ENCODE data around the gene DTNB. TPM values are rescaled to one million over a fixed set of nuclear protein-coding genes. Genes with fewer than 3 reads are reported as not detected.
A peak's percentile ranks its signal among the peaks of the same experiment; 100 is the strongest.

The DTNB gene
- total RNA-seq, 4 donors from 2014 or later: 2.2 to 7.8 (median 3.9) TPM

DNA sequence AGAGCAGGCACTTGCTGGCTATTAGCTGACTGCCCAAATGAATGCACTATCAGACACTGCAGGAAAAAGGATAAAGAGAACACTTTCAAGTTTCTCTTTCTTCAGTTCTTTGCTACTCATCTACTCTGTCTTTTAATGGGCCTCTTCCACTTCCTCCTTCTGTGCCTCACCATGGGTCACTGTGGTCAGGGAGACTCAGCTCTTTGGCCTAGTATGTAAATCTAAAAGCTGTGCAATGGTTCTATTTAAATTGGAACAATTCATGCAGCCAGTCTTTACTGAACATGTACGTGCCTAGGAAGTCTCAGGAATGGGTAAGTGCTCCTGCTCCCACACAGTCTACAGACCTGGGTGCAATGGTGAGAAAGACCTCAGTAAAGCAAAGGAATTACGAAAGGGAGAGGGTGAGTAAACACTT lies 252.5 kb downstream of the DTNB start:
- Histone ChIP-seq H3K4me1 (peaks cover 0 to 24% (median 14%) of the 10 kb centered on the region in 4 donors), H3K27ac (peak overlapping the region; percentile 67 to 79 (median 72)), H3K4me3 (no peak overlapping the region), H3K27me3 (no peaks in the 10 kb centered on the region), H3K9me3 (no peaks in the 10 kb centered on the region), H3K36me3 (no peaks in the 10 kb centered on the region)
- peak; percentile 42 for DNase-seq
- TF ChIP-seq, protein P1, sequence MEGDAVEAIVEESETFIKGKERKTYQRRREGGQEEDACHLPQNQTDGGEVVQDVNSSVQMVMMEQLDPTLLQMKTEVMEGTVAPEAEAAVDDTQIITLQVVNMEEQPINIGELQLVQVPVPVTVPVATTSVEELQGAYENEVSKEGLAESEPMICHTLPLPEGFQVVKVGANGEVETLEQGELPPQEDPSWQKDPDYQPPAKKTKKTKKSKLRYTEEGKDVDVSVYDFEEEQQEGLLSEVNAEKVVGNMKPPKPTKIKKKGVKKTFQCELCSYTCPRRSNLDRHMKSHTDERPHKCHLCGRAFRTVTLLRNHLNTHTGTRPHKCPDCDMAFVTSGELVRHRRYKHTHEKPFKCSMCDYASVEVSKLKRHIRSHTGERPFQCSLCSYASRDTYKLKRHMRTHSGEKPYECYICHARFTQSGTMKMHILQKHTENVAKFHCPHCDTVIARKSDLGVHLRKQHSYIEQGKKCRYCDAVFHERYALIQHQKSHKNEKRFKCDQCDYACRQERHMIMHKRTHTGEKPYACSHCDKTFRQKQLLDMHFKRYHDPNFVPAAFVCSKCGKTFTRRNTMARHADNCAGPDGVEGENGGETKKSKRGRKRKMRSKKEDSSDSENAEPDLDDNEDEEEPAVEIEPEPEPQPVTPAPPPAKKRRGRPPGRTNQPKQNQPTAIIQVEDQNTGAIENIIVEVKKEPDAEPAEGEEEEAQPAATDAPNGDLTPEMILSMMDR (IDR thresholded peaks at IDR 0.05): no peak
- TF ChIP-seq EP300 (IDR thresholded peaks at IDR 0.05; ENCODE audit: low read depth): no peak
- no peak for TF ChIP-seq POLR2A (IDR thresholded peaks at IDR 0.05)
- peak in 1 of 3 donors; percentile 4 for TF ChIP-seq POLR2AphosphoS5 (IDR thresholded peaks at IDR 0.05)
- in situ Hi-C loops (cut with MboI; ENCODE audit: low pct_ligation_motif_present in 1 of 4, low pct_unique_long_range_greater_than_20kb in 1 of 4, low sequenced_read_pairs in 3 of 4) (no loop called here), intact Hi-C loops (cut with DNase I; ENCODE audit: low total_unique reads) (loop anchor here (1.0 kb wide), 1 partner anchor 28 kb away; no protein-coding TSS in a partner anchor)
- WGBS, 2 donors (ENCODE audit: low coverage in 1 of 2): 32 to 43% methylated on average over 2 of the region's 2 CpGs

DNA sequence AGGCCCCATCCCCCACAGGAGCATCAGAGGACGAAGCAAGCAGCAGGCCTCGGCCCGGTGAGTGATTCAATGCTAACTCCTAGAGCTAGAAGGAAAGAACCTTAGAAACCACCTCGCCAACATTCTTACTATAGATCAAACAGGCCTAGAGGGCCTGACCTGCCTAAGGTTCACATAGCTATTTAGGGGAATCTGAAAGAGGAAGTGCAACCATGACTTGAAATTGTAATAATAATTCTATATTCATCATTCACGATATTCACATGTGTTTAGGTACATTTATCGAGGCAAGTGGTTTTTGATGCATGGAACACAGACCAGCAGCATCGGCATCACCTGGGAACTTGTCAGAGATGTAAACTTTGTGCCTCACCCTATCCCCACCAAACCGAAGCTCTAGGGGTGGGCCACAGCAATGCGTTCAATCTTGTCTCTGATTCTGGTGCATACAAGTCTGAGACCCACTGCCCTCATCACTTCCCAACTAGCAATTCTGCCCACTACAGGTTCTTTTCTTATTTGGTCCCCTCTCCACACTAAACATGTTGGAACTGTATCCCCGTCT lies 253.6 kb downstream of the DTNB start:
- intact Hi-C loops (cut with DNase I; ENCODE audit: low total_unique reads) (loop anchor here (1.0 kb wide), 1 partner anchor 30 kb away; no protein-coding TSS in a partner anchor), in situ Hi-C loops (cut with MboI; ENCODE audit: low pct_ligation_motif_present in 1 of 4, low pct_unique_long_range_greater_than_20kb in 1 of 4, low sequenced_read_pairs in 3 of 4) (no loop called here)
- TF ChIP-seq POLR2AphosphoS5 (IDR thresholded peaks at IDR 0.05): peak in 1 of 3 donors; percentile 9
- no peak for TF ChIP-seq EP300 (IDR thresholded peaks at IDR 0.05; ENCODE audit: low read depth)
- TF ChIP-seq, protein P1 (IDR thresholded peaks at IDR 0.05): no peak
- no peak for TF ChIP-seq POLR2A (IDR thresholded peaks at IDR 0.05)
- Histone ChIP-seq H3K27me3 (no peaks in the 10 kb centered on the region), H3K36me3 (no peaks in the 10 kb centered on the region), H3K4me3 (no peak overlapping the region), H3K27ac (peak overlapping the region in 2 of 4 donors; percentile 36 to 50), H3K4me1 (peaks cover 0 to 24% (median 14%) of the 10 kb centered on the region in 4 donors), H3K9me3 (no peaks in the 10 kb centered on the region)
- DNase-seq: peak; percentile 56
- 83 to 89% methylated on average over 10 of the region's 10 CpGs for WGBS, 2 donors (ENCODE audit: low coverage in 1 of 2)

DNA sequence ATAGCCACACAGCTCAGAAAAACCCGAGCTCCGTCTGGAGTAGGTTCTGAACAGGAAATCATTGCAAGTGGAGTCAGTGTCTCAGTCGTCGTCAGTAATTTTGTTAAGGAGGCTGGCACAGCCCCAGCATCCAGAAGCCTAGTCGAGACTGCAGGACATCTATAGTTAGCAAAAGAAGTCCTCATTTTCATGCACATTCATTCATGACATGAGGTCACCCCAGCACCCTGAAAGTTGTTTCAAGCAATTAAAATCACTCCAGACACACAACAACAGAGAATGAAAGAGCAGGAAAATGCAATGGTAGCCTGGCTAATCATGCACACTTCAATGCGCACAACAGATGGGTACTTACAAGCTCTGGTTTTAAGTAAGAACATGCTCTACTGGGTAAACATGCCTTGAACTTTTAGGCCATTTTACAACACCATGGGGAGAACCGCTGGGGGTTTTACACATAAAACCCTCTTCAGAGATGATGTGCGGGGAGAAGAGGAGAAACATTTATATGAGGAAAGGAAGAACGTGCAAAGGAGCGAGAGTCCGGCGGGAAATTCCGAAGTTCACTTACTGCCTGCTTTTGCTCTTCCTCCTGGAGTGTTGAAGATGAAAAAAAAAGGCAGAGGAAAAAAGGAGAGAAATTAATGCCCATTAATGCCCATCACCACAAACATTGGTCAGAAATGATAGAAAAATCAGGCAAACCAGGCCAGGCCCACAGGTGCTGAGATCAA lies 254.3 kb downstream of the DTNB start:
- H3K27me3 ChIP-seq: no peaks in the 10 kb centered on the region
- 75 to 81% methylated on average over 12 to 13 of the region's 13 CpGs for WGBS, 2 donors (ENCODE audit: low coverage in 1 of 2)
- peaks cover 0 to 24% (median 14%) of the 10 kb centered on the region in 4 donors for H3K4me1 ChIP-seq
- TF ChIP-seq, protein P1 (IDR thresholded peaks at IDR 0.05): no peak
- no peak for TF ChIP-seq POLR2AphosphoS5 (IDR thresholded peaks at IDR 0.05)
- no peak for TF ChIP-seq EP300 (IDR thresholded peaks at IDR 0.05; ENCODE audit: low read depth)
- TF ChIP-seq POLR2A (IDR thresholded peaks at IDR 0.05): no peak
- no peaks in the 10 kb centered on the region for H3K36me3 ChIP-seq
- DNase-seq: no peak
- in situ Hi-C loops (cut with MboI; ENCODE audit: low pct_ligation_motif_present in 1 of 4, low pct_unique_long_range_greater_than_20kb in 1 of 4, low sequenced_read_pairs in 3 of 4) (no loop called here), intact Hi-C loops (cut with DNase I; ENCODE audit: low total_unique reads) (no loop called here)
- H3K9me3 ChIP-seq: no peaks in the 10 kb centered on the region
- H3K27ac ChIP-seq: peak overlapping the region in 2 of 4 donors; percentile 36 to 50
- H3K4me3 ChIP-seq: no peak overlapping the region

DNA sequence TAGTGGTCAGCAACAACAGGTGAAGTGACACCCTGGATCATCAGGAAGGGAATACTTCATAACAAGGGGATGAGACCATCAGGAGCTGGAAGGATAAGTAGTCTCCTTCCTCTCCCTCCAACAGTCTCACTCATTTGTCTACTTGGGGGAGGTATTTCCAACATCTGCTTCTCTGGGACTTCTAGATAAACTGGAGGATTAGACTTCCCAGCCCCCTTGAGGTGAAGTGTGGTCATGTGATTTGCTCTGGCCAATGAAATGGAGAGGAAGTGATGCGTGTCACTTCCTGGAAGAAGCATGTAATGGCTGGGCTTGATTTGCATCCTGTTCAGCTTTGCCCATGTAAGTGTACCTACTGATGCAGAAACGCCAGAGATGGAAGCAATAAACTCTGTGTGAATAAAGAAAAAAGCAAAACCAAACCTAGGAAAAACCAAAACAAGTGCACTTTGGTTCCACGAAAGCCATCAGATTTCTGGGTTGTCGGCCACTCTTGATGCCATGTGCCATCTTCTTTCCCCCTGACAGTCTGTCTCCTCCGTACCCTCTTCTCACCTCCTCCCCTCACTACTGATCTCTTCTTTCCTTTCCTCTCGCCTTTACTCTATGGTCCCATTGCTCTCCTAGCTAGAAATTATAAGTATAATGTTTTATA lies 255.5 kb downstream of the DTNB start:
- no peaks in the 10 kb centered on the region for H3K36me3 ChIP-seq
- intact Hi-C loops (cut with DNase I; ENCODE audit: low total_unique reads) (no loop called here), in situ Hi-C loops (cut with MboI; ENCODE audit: low pct_ligation_motif_present in 1 of 4, low pct_unique_long_range_greater_than_20kb in 1 of 4, low sequenced_read_pairs in 3 of 4) (no loop called here)
- H3K4me3 ChIP-seq: no peak overlapping the region
- 88 to 92% methylated on average over 5 to 6 of the region's 6 CpGs for WGBS, 2 donors (ENCODE audit: low coverage in 1 of 2)
- H3K27me3 ChIP-seq: no peaks in the 10 kb centered on the region
- DNase-seq: no peak
- peak overlapping the region in 1 of 4 donors; percentile 50 for H3K27ac ChIP-seq
- peaks cover 0 to 24% (median 14%) of the 10 kb centered on the region in 4 donors for H3K4me1 ChIP-seq
- TF ChIP-seq POLR2AphosphoS5 (IDR thresholded peaks at IDR 0.05) (no peak), EP300 (IDR thresholded peaks at IDR 0.05; ENCODE audit: low read depth) (no peak), POLR2A (IDR thresholded peaks at IDR 0.05) (no peak)
- no peaks in the 10 kb centered on the region for H3K9me3 ChIP-seq
